ENCODE data around the gene TWNK. TPM values are rescaled to one million over a fixed set of nuclear protein-coding genes. Genes with fewer than 3 reads are reported as not detected.

The TWNK gene
- total and polyA plus RNA-seq, 2 experiments from 2014 or later: 12.2 to 29.4 TPM

DNA sequence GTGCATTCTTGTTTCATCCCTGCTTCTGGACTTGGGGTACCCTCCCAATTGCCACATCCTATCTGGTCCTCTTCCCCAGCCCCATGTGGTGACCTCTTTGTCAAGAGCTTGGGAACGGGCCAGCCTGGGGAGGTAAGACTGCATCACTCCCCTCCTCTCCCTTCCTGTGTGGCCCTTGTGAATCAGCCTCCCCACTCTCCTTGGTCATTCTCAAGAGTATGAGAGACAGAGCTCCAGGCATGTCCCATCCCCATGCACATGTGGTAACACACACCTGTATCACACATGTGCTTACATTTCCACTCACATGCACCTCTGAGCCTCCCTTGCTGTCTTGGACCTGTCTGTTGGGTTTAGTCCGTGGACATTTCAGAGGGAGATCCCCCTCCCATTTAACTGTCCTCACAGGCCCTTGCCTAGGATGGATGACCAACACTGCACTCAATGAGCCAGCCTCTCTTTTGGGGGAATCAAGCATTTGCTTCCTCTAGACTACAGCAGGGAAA, 2.6 kb upstream of the TWNK start:
- peaks cover 7% of the 10 kb centered on the region; the same call in 1 of the 2 replicates for H3F3A ChIP-seq (replicated peaks; ENCODE audit: low read depth)
- Mint-ChIP-seq H3K9me3 (peaks cover 2% of the 10 kb centered on the region; the same call in 1 of the 3 replicates), H3K4me3 (no peak overlapping the region), H3K27ac (no peak overlapping the region), H3K4me1 (peaks cover 12% of the 10 kb centered on the region), H3K27me3 (ENCODE audit: insufficient read depth, low read depth, poor library complexity) (peaks cover 19% of the 10 kb centered on the region), H3K36me3 (ENCODE audit: low read depth) (peaks cover 22% of the 10 kb centered on the region)
- H3K4me1 ChIP-seq (ENCODE audit: insufficient read depth): no peaks in the 10 kb centered on the region
- ATAC-seq (no peak), DNase-seq (ENCODE audit: low spot score) (no peak)
- no peak overlapping the region for H2AFZ ChIP-seq
- TF ChIP-seq EZH2phosphoT487 (IDR thresholded peaks at IDR 0.05; ENCODE audit: unreplicated experiment) (no peak), ZNF114 (CRISPR knock-in tag; IDR thresholded peaks at IDR 0.05) (no peak), CREB1 (CRISPR knock-in tag; IDR thresholded peaks at IDR 0.05; ENCODE audit: low read depth) (no peak), JUNB (IDR thresholded peaks at IDR 0.05; ENCODE audit: unreplicated experiment) (no peak), EZH2 (IDR thresholded peaks at IDR 0.05; ENCODE audit: low read depth, unreplicated experiment) (no peak), POLR2AphosphoS5 (IDR thresholded peaks at IDR 0.05; ENCODE audit: low read depth) (no peak), ZNF331 (CRISPR knock-in tag; IDR thresholded peaks at IDR 0.05; ENCODE audit: low read depth) (no peak)
- TF ChIP-seq, protein P1, sequence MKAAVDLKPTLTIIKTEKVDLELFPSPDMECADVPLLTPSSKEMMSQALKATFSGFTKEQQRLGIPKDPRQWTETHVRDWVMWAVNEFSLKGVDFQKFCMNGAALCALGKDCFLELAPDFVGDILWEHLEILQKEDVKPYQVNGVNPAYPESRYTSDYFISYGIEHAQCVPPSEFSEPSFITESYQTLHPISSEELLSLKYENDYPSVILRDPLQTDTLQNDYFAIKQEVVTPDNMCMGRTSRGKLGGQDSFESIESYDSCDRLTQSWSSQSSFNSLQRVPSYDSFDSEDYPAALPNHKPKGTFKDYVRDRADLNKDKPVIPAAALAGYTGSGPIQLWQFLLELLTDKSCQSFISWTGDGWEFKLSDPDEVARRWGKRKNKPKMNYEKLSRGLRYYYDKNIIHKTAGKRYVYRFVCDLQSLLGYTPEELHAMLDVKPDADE (IDR thresholded peaks at IDR 0.05): no peak
- TF ChIP-seq, protein P2, sequence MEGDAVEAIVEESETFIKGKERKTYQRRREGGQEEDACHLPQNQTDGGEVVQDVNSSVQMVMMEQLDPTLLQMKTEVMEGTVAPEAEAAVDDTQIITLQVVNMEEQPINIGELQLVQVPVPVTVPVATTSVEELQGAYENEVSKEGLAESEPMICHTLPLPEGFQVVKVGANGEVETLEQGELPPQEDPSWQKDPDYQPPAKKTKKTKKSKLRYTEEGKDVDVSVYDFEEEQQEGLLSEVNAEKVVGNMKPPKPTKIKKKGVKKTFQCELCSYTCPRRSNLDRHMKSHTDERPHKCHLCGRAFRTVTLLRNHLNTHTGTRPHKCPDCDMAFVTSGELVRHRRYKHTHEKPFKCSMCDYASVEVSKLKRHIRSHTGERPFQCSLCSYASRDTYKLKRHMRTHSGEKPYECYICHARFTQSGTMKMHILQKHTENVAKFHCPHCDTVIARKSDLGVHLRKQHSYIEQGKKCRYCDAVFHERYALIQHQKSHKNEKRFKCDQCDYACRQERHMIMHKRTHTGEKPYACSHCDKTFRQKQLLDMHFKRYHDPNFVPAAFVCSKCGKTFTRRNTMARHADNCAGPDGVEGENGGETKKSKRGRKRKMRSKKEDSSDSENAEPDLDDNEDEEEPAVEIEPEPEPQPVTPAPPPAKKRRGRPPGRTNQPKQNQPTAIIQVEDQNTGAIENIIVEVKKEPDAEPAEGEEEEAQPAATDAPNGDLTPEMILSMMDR (conservative IDR thresholded peaks at IDR 0.05; ENCODE audit: low read depth in 2 of 2): no peak
- TF ChIP-seq, protein P3, sequence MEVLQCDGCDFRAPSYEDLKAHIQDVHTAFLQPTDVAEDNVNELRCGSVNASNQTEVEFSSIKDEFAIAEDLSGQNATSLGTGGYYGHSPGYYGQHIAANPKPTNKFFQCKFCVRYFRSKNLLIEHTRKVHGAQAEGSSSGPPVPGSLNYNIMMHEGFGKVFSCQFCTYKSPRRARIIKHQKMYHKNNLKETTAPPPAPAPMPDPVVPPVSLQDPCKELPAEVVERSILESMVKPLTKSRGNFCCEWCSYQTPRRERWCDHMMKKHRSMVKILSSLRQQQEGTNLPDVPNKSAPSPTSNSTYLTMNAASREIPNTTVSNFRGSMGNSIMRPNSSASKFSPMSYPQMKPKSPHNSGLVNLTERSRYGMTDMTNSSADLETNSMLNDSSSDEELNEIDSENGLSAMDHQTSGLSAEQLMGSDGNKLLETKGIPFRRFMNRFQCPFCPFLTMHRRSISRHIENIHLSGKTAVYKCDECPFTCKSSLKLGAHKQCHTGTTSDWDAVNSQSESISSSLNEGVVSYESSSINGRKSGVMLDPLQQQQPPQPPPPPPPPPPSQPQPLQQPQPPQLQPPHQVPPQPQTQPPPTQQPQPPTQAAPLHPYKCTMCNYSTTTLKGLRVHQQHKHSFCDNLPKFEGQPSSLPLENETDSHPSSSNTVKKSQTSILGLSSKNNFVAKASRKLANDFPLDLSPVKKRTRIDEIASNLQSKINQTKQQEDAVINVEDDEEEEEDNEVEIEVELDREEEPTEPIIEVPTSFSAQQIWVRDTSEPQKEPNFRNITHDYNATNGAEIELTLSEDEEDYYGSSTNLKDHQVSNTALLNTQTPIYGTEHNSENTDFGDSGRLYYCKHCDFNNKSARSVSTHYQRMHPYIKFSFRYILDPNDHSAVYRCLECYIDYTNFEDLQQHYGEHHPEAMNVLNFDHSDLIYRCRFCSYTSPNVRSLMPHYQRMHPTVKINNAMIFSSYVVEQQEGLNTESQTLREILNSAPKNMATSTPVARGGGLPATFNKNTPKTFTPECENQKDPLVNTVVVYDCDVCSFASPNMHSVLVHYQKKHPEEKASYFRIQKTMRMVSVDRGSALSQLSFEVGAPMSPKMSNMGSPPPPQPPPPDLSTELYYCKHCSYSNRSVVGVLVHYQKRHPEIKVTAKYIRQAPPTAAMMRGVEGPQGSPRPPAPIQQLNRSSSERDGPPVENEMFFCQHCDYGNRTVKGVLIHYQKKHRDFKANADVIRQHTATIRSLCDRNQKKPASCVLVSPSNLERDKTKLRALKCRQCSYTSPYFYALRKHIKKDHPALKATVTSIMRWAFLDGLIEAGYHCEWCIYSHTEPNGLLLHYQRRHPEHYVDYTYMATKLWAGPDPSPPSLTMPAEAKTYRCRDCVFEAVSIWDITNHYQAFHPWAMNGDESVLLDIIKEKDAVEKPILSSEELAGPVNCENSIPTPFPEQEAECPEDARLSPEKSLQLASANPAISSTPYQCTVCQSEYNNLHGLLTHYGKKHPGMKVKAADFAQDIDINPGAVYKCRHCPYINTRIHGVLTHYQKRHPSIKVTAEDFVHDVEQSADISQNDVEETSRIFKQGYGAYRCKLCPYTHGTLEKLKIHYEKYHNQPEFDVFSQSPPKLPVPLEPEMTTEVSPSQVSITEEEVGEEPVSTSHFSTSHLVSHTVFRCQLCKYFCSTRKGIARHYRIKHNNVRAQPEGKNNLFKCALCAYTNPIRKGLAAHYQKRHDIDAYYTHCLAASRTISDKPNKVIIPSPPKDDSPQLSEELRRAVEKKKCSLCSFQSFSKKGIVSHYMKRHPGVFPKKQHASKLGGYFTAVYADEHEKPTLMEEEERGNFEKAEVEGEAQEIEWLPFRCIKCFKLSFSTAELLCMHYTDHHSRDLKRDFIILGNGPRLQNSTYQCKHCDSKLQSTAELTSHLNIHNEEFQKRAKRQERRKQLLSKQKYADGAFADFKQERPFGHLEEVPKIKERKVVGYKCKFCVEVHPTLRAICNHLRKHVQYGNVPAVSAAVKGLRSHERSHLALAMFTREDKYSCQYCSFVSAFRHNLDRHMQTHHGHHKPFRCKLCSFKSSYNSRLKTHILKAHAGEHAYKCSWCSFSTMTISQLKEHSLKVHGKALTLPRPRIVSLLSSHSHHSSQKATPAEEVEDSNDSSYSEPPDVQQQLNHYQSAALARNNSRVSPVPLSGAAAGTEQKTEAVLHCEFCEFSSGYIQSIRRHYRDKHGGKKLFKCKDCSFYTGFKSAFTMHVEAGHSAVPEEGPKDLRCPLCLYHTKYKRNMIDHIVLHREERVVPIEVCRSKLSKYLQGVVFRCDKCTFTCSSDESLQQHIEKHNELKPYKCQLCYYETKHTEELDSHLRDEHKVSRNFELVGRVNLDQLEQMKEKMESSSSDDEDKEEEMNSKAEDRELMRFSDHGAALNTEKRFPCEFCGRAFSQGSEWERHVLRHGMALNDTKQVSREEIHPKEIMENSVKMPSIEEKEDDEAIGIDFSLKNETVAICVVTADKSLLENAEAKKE (CRISPR knock-in tag; IDR thresholded peaks at IDR 0.05): no peak
- TF ChIP-seq, protein P4, sequence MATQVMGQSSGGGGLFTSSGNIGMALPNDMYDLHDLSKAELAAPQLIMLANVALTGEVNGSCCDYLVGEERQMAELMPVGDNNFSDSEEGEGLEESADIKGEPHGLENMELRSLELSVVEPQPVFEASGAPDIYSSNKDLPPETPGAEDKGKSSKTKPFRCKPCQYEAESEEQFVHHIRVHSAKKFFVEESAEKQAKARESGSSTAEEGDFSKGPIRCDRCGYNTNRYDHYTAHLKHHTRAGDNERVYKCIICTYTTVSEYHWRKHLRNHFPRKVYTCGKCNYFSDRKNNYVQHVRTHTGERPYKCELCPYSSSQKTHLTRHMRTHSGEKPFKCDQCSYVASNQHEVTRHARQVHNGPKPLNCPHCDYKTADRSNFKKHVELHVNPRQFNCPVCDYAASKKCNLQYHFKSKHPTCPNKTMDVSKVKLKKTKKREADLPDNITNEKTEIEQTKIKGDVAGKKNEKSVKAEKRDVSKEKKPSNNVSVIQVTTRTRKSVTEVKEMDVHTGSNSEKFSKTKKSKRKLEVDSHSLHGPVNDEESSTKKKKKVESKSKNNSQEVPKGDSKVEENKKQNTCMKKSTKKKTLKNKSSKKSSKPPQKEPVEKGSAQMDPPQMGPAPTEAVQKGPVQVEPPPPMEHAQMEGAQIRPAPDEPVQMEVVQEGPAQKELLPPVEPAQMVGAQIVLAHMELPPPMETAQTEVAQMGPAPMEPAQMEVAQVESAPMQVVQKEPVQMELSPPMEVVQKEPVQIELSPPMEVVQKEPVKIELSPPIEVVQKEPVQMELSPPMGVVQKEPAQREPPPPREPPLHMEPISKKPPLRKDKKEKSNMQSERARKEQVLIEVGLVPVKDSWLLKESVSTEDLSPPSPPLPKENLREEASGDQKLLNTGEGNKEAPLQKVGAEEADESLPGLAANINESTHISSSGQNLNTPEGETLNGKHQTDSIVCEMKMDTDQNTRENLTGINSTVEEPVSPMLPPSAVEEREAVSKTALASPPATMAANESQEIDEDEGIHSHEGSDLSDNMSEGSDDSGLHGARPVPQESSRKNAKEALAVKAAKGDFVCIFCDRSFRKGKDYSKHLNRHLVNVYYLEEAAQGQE (IDR thresholded peaks at IDR 0.05; ENCODE audit: unreplicated experiment): no peak
- H3K4me2 ChIP-seq: no peak overlapping the region
- H3K9me2 ChIP-seq (ENCODE audit: insufficient read depth): no peaks in the 10 kb centered on the region
- no peak overlapping the region for H3K4me3 ChIP-seq
- peaks cover under 1% of the 10 kb centered on the region; the same call in 1 of the 2 replicates for H3K36me3 ChIP-seq (ENCODE audit: insufficient read depth)
- no peak overlapping the region for H3K27ac ChIP-seq (ENCODE audit: low read depth)
- H3K79me2 ChIP-seq (replicated peaks; ENCODE audit: insufficient read depth): peaks cover 36% of the 10 kb centered on the region
- H3K27me3 ChIP-seq (ENCODE audit: insufficient read depth): no peaks in the 10 kb centered on the region
- peaks cover 17% of the 10 kb centered on the region for H4K20me1 ChIP-seq (replicated peaks; ENCODE audit: insufficient read depth)

Data from GM23338 (cell line).